Stimulated activated naive CD8-positive, alpha-beta T cell treated with anti-CD3 and anti-CD28 coated beads, Interleukin-15, amount 100 ng/mL, for 72 hours (primary cell): ENCODE data around the gene ETDA.
"Not testable (repeated sequence)": the region's sequence is repeated elsewhere in the genome, so short reads cannot be mapped to it uniquely, and the experiment has no call there.

ENCODE experiments used
- ATAC-seq: fragments of 150-1000 bp; cut with Tn5 transposase; 2 replicates; pipeline ENCODE4 v1.10.0; 2021; ENCODE audit warnings: mild to moderate bottlenecking, moderate library complexity
- DNase-seq, 2 donors: peaks; one replicate each; pipeline ENCODE4 v3.0.0; 2021 to 2022
- H3K27ac Mint-ChIP-seq, 2 donors: one replicate each; pipeline ENCODE4 v1.8.0; 2022; ENCODE audit warnings: mild to moderate bottlenecking in 2 of 2, mixed read lengths in 2 of 2, moderate library complexity in 2 of 2
- H3K27me3 Mint-ChIP-seq: one replicate; pipeline ENCODE4 v1.8.0; 2022; ENCODE audit warnings: mixed read lengths
- H3K4me1 Mint-ChIP-seq: one replicate; pipeline ENCODE4 v1.8.0; 2022; ENCODE audit warnings: mild to moderate bottlenecking, mixed read lengths
- H3K4me3 Mint-ChIP-seq, 2 donors: one replicate each; pipeline ENCODE4 v1.8.0; 2022; ENCODE audit warnings: mild to moderate bottlenecking in 2 of 2, mixed read lengths in 2 of 2, moderate library complexity in 1 of 2
- H3K9me3 Mint-ChIP-seq, 2 donors: one replicate each; pipeline ENCODE4 v1.8.0; 2022; ENCODE audit warnings: mixed read lengths in 2 of 2

The ETDA gene

DNA sequence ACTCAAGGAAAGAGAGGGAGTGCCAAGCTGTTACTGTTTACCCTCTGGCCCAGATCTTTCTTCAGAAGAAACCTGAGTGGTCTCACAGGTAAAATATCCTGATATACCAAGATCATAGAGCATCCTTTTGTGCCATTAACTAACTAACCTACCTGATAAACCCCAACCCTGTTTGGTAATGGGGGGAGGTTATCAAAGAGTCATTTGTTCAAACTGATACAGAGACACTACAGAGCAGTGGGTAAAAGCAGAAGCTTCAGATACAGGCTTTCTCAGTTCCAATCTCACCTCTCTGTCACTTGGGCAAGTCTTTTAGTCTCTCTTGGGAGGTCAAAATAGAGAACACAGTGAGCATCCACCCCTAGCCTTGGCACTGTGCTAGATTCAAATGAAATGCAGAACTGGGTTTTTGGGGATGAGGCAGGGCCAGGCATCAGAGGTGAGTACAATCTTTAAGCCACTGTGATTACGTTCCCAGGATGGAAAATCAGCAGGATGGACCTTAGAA is at the start of gene ETDA:
Gene ETDA (plus strand): TSS at position 51 of the 508 bp plus-strand sequence. CDS start 1,216 bp downstream, outside the sequence.
- not testable (repeated sequence) for H3K4me3 Mint-ChIP-seq, H3K27me3 Mint-ChIP-seq, H3K27ac Mint-ChIP-seq, H3K4me1 Mint-ChIP-seq, DNase-seq, ATAC-seq, H3K9me3 Mint-ChIP-seq

DNA sequence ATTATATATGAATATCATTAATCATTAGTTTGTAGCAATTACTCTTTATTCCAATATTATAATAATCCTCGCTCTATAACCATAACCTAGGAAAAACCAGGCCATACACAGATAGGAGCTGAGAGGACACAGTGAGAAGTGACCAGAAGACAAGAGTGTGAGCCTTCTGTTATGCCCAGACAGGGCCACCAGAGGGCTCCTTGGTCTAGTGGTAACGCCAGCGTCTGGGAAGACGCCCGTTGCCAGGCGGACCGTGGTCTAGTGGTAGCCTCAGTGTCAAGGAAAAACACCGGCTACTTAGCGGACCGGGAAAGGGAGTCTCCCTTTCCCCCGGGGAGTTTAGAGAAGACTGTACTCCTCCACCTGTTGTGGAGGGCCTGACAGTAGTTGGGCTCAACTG is 45.4 kb upstream of the ETDA start:
- peak; percentile 10 to 27 for DNase-seq
- not testable (repeated sequence) for H3K4me1 Mint-ChIP-seq, ATAC-seq, H3K4me3 Mint-ChIP-seq, H3K27ac Mint-ChIP-seq, H3K9me3 Mint-ChIP-seq
- H3K27me3 Mint-ChIP-seq = peaks cover 29% of the 10 kb centered on the region

DNA sequence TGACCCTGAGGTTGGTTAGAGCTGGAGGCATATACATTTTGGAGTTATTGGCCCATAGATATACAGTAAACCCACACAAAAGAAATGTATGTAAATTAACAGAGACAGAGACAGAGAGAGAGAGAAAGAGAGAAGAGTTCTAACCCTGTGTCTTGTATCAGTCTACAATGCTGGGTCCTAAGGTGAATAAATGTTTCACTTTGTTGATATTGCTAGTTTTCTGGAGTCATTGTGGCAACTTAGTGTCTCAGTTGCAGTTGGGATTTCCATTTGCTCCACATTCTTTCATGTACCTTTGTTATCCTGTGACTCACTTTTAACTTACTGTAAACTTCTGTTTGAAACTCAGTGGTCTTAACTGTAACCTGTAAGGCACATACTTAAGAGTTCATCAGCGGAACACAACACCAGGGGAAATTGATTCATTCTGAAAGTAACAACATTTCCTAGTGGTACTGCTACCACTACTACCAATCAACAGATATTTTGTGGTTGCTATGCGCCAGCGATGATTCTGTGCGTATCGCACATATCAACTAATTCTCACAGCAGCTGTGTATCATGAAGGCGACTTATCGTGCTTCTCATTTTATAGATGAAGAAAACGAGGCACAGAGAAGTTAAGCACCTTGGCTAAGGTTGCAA is 38.5 kb upstream of the ETDA start:
- H3K4me1 Mint-ChIP-seq = peaks cover 18% of the 10 kb centered on the region
- peaks cover 13% of the 10 kb centered on the region for H3K27me3 Mint-ChIP-seq
- H3K4me3 Mint-ChIP-seq = peak overlapping the region in 1 of 2 donors; percentile 23
- DNase-seq (peak; percentile 24 to 68), ATAC-seq (peak; percentile 96)
- H3K9me3 Mint-ChIP-seq = no peaks in the 10 kb centered on the region
- peak overlapping the region in 1 of 2 donors; percentile 84 for H3K27ac Mint-ChIP-seq

DNA sequence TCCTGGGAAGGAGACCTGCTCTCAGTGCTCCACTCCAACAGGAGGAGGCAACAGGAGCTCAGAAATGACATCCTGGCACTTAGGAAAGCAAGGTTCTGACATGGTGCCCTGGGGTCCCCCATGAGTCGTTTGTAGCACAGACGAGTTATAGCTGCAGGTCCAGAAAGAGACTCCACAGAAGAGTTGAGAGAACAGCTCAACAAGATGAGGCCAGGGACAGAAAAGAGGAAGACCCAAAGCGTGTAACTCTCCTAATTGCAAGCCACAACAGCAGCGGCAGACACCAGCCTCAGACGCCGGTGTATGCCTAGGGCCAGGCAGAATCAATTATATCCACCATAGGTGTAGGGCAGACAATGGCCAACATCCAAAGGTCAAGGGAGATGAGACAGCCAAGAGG is 5.9 kb upstream of the ETDA start:
- not testable (repeated sequence) for H3K4me3 Mint-ChIP-seq, H3K27ac Mint-ChIP-seq, ATAC-seq

DNA sequence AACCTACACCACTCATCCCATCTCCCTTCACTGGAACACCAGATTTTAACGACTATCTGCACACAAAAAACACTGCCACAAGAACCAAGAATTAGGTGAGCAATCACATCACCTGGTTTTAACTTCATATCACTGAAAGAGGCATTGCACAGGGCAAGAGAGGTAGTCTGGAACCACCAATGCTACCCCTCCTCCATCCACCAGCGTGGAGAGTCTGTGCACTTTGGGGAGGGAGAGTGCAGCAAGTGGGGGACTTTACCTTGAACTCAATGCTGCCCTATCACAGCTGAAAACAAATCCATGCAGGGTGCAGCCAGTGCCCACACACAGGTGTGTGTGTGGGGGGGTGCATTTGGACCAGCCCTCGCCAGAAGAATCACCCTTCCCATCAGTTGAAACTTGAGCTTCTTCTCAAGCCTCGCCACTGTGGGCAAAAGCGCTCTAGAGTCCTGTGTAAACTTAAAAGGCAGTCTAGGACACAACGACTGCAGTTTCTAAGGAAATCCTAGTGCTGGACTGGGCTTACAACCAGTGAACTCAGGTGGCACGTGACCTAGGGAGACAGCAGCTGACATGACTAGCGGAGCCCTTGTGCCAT is 4.3 kb downstream of the ETDA start:
- not testable (repeated sequence) for H3K27ac Mint-ChIP-seq, H3K27me3 Mint-ChIP-seq, H3K4me1 Mint-ChIP-seq, H3K9me3 Mint-ChIP-seq, DNase-seq, H3K4me3 Mint-ChIP-seq
- ATAC-seq = peak; percentile 60

More for the DNA sequence above, 5.9 kb upstream of the ETDA start:
- not testable (repeated sequence) for H3K9me3 Mint-ChIP-seq, H3K27me3 Mint-ChIP-seq, H3K4me1 Mint-ChIP-seq, DNase-seq

DNA sequence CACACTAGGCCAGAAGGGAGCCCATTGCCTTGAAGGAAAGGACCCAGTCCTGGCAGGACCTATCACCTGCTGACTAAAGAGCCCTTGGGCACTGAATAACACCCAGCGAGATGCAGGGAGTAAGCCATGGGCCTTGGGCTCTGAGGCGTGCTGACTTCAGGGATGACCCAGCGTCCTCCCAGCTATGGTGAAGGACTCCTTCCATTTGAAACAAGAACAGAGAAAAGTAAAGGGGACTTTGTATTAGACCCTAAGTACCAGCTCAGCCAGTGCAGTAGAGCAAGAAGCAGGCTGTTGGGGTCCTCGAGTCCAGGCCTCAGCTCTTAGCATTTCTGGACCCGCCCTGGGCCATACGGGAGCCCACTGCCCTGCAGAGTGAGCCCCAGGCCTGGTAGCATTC is 5.1 kb downstream of the ETDA start:
- DNase-seq = no peak
- H3K9me3 Mint-ChIP-seq = peaks cover 0 to 6% of the 10 kb centered on the region in 2 donors
- H3K4me1 Mint-ChIP-seq = no peaks in the 10 kb centered on the region
- no peak overlapping the region for H3K4me3 Mint-ChIP-seq
- no peak overlapping the region for H3K27ac Mint-ChIP-seq
- no peaks in the 10 kb centered on the region for H3K27me3 Mint-ChIP-seq
- no peak for ATAC-seq

DNA sequence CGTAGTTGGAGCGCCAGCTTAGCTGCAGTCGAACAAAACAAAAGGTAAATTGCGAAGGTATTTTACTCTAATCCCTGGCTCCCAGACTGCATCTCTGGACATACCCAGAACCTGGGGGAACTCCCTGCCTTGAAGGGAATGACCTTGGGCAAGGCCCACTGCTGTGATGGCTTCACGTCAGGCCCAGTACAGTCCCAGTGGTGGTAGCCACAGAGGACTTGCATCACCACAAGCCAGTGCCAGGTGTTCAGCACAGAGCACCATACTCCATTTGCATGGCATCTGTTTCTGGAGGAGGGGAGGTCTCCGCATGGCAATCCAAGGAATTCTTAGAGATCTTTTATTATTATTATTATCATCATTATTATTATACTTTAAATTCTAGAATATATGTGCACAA is 5.6 kb downstream of the ETDA start:
- Mint-ChIP-seq H3K4me3 (no peak overlapping the region), H3K4me1 (no peaks in the 10 kb centered on the region), H3K27ac (no peak overlapping the region), H3K27me3 (no peaks in the 10 kb centered on the region), H3K9me3 (peaks cover 0 to 11% of the 10 kb centered on the region in 2 donors)
- ATAC-seq = no peak
- DNase-seq = no peak

DNA sequence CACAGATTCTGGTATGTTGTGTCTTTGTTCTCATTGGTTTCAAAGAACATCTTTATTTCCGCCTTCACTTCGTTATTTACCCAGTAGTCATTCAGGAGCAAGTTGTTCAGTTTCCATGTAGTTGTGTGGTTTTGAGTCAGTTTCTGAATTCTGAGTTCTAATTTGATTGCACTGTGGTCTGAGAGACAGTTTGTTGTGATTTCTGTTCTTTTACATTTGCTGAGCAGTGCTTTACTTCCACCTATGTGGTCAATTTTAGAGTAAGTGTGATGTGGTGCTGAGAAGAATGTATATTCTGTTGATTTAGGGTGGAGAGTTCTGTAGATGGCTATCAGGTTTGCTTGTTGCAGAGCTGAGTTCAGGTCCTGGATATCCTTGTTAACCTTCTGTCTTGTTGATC is 9.1 kb downstream of the ETDA start:
- not testable (repeated sequence) for H3K4me1 Mint-ChIP-seq, ATAC-seq, H3K27me3 Mint-ChIP-seq, DNase-seq, H3K4me3 Mint-ChIP-seq
- peaks cover 0 to 12% of the 10 kb centered on the region in 2 donors for H3K9me3 Mint-ChIP-seq
- peak overlapping the region in 1 of 2 donors; percentile 40 for H3K27ac Mint-ChIP-seq

DNA sequence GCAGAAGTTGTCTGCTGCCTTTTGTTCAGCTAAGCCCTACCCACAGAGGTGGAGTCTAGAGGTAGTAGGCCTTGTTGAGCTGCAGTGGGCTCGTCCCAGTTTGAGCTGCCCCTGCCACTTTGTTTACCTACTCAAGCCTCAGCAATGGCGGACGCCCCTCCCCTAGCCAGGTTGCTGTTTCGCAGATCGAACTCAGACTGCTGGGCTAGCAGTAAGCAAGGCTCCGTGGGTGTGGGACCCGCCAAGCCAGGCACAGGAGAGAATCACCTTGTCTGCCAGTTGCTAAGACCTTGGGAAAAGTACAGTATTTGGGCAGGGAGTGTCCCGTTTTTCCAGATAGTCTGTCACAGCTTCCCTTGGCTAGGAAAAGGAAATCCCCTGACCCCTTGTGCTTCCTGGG is 11.5 kb downstream of the ETDA start:
- H3K9me3 Mint-ChIP-seq = peaks cover 0 to 16% of the 10 kb centered on the region in 2 donors
- H3K4me3 Mint-ChIP-seq, H3K27me3 Mint-ChIP-seq, H3K4me1 Mint-ChIP-seq, ATAC-seq, DNase-seq, H3K27ac Mint-ChIP-seq: not testable (repeated sequence)

DNA sequence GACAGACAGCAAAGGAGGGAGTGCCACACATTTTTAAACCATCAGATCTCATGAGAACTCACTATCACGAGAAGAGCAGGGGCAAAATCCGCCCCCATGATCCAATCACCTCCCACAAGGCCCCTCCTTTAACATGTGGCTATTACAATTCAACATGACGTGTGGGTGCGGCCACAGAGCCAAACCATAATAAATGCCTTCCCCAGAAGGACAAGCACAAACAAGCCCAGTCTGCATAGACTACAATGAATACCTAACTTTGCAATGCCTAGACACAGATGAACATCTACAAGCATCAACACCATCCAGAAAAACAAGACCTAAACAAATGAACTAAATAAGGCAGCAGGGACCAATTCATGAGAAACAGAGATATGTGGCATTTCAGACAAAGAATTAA is 12.3 kb downstream of the ETDA start:
- ATAC-seq (no peak), DNase-seq (no peak)
- Mint-ChIP-seq H3K27me3 (no peaks in the 10 kb centered on the region), H3K27ac (no peak overlapping the region), H3K9me3 (peaks cover 0 to 16% of the 10 kb centered on the region in 2 donors), H3K4me3 (no peak overlapping the region), H3K4me1 (no peaks in the 10 kb centered on the region)

DNA sequence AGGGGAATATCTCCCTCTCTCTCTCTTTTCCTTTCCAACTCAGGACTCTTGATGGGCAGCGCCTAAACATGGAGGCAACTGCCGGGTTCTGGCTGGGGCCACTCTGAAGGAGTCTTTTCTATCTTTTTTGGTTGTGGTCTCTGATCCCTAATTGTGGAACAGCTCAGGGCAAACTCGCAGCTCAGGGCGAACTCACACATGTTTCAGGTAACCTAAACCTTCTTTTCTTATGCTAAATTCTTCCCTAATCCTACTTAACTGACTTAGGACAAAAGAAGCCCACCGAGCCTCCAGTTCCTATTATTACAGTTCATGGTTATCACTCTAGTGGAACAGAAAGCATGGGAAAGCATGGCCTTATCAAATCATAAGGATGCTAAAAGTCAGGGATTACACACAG is 21.3 kb downstream of the ETDA start:
- ATAC-seq = no peak
- Mint-ChIP-seq H3K27ac (no peak overlapping the region), H3K4me1 (no peaks in the 10 kb centered on the region), H3K9me3 (peaks cover 9 to 10% of the 10 kb centered on the region in 2 donors), H3K4me3 (no peak overlapping the region), H3K27me3 (no peaks in the 10 kb centered on the region)
- DNase-seq = no peak

DNA sequence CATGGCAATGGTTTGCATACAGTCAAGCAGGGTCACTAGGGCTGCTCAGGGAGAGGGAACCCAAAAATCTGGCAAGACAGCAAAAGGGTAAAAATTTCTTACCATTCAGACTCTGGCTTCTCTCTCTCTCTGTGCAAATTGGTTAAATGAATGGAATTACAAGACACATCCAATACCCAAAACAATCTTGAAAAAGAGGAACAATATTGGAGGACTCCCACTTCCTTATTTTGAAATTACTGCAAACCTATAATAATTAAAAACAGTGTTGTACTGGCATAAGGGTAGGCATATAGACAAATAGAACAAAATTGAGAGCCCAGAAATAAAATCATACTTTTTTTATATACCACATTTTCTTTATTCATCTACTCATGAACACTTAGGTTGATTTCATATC is 24.1 kb downstream of the ETDA start:
- no peak for ATAC-seq
- Mint-ChIP-seq H3K4me3 (no peak overlapping the region), H3K27ac (no peak overlapping the region), H3K27me3 (no peaks in the 10 kb centered on the region), H3K9me3 (peaks cover 22 to 37% of the 10 kb centered on the region in 2 donors), H3K4me1 (no peaks in the 10 kb centered on the region)
- DNase-seq = no peak

DNA sequence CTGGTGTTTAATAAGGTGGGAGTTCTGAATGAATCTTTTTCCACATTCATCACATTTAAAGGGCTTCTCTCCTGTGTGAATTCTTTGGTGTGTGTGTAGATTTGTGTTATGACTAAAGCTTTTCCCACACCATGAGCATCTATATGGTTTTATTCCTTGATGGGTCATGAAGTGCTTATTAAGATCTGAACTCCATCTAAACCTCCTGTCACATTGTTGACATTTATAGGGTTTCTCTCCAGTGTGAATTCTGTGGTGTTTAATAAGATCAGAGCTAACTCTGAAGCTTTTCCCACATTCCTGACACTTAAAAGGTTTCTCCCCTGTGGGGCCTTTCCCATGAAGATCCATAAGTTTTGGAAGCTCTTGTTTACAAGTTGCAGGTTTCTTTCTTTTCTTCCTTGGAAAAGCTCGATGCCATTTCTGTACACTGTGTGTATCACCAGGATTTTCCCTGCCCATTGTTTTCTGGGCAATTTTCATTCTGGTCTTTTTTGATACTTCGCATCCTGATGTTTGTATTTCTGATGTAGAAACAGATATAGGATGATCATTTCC is 35.5 kb downstream of the ETDA start:
- DNase-seq (no peak), ATAC-seq (no peak)
- no peaks in the 10 kb centered on the region for H3K4me1 Mint-ChIP-seq
- no peak overlapping the region for H3K27ac Mint-ChIP-seq
- peaks cover 5 to 19% of the 10 kb centered on the region in 2 donors for H3K9me3 Mint-ChIP-seq
- no peaks in the 10 kb centered on the region for H3K27me3 Mint-ChIP-seq
- H3K4me3 Mint-ChIP-seq = no peak overlapping the region

DNA sequence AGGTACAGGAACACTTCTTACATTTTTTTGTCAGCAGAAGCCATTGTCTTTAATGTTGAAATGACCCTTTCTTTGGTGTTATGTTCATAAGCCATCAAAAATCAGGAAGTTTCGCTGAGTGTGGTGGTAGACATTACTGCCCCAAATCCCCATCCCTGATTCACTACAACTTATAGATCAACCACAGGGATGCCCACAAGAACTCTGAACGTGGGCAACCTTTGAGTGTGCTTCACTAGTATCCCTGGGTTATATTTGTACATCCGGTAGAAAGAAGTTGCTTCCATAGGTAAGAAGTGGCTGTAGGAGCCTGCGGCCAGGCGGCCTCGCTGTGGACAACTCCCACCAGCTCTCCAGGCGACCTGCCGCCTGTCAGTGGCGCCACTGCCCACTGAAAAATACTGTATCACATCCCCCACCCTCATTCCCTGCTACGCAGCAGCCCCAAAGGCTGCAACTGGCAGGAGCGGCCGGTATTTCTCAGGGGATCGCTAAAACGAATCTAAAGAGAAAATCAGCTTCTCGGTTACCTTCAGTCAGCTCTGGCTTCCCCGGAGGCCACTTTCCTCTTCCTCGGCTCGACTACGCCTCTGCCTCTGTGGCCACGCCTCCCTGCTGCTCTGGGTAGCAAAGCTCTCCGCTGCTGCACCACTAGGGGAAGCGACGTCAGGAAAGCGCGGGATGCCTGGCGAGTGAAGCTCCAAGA is 43.5 kb downstream of the ETDA start:
- Mint-ChIP-seq H3K4me1 (peaks cover 8% of the 10 kb centered on the region), H3K27me3 (no peaks in the 10 kb centered on the region), H3K9me3 (peaks cover 0 to 9% of the 10 kb centered on the region in 2 donors), H3K27ac (peak overlapping the region; percentile 34 to 93), H3K4me3 (peak overlapping the region; percentile 89 to 92)
- peak; percentile 45 to 60 for DNase-seq
- peak; percentile 98 for ATAC-seq

DNA sequence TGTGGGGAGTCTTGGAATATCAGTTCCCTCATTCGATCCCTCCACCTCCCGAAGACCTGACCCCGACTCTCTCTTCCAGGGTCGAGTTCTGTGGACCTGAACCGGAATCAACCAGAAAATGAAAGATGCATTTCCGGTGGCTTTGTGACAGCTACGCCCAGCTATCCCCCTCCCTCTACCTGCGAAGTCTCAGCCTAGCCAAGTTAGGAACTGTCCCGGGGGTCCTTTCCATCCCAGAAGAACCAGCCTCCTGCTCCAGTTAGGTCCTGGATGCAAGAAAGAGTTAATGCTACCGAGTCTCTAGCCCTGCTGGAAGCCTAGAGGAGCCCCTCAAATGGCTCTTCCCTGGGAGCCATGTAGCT is 44.1 kb downstream of the ETDA start:
- no peaks in the 10 kb centered on the region for H3K27me3 Mint-ChIP-seq
- H3K9me3 Mint-ChIP-seq = peaks cover 0 to 9% of the 10 kb centered on the region in 2 donors
- no peak for DNase-seq
- peak overlapping the region in 1 of 2 donors; percentile 93 for H3K27ac Mint-ChIP-seq
- peaks cover 8% of the 10 kb centered on the region for H3K4me1 Mint-ChIP-seq
- ATAC-seq = peak; percentile 78
- peak overlapping the region; percentile 89 to 92 for H3K4me3 Mint-ChIP-seq
